GM18858 (cell line): ENCODE results near the gene PPOX.

Experiments
- ATAC-seq: cut with Tn5 transposase; IDR thresholded peaks from one replicate; pipeline ENCODE4 v1.9.1; 2021; ENCODE audit not compliant: unreplicated experiment

The PPOX gene

DNA sequence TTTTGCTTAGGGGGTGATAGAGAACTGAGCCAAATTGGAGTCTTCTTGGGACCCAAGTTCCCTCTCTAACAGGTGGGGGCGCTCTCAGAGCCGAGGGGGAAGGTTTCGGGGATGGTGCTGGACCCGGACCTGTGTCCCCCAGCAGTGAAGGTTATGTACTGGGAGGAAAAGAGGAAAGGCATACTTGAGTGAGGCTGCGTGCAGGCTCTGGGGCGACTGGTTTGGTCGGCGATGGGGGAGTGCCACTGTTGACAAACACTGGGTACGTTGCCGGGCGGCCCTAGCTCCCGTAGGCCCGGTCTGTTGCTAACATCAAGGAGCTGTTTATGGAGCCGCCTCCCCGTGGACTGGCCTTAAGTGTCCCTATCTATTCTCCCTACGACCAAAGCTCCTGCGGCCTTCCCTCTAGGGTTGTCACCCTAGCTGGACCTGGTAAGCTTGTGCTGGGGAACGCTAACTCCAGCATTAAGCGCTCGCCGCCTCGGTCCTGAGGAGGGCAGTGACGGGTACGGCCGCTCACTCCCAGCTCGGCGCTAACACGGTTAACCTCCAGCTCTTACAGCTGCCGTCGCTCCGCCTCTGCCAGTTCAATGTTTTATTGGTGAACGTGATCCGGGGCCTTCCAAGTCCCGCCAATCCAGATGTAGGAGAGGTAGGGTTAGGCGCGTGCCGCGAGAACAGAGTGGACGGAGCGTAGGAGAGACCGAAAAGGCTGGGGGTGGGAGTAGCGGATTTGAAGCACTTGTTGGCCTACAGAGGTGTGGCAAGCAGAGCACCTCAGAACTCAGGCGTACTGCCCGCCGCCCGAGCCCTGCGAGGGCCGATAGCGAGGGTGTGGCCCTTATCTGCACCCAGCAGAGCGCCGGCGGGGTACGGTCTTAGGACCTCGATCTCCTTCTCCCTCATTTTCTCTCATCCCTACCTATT, at the start of gene PPOX:
TSS of gene PPOX (plus strand) at position 685 of the 927 bp plus-strand sequence. CDS start 422 bp downstream, outside the sequence.
- peak; percentile 88 for ATAC-seq

DNA sequence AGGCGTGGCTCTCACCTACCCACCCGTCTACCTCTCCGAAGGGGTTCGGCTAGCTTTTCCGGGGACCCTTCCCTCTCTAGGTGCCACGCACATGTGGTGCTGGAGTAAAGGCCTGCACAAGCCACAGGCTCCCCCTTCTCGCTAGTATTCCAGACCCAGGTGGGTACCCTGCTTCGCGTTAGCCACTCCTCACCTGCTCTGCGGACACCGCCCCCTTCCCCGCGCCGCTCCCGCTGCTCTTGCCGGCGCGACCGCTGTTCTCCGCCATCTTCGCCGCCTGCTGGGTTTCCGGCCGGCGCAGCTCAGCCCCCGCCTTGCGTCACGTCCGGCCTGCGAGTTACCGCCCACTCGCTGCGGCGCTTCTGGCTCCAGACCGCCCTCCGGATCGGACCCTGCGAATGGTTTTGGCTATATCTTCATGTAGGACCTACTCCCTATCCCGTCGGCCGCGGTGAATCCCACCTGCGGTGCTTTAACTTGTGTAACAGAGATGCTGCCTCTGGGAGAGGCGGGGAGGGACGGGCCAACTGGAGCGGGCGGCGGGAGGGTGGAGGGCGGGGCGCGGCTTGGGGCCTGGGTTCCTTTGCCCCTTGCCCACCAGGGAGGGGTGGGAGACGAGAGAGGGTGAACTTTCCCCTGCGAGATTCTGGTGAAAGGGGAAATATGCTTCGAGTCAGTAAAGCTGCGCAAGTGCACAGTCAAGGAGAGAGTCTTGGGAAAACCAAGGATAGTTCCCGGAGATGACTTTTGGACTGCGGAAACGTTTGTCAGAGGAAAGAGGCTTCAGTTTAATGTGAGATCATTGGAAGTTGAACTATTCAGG, 48.3 kb upstream of the PPOX start, which contains the start of the genes NIT1 and PFDN2:
TSS of gene NIT1 (plus strand) at position 347 of the 823 bp plus-strand sequence. CDS start at position 419, 72 bp downstream.
TSS of gene PFDN2 (minus strand) at position 279 of the 823 bp plus-strand sequence. CDS start at position 268, 11 bp downstream.
- peak; percentile 63 for ATAC-seq

- ATAC-seq, result peak; percentile 60
These were observed 46.9 kb upstream of the PPOX start for GRCh38 chr1:161119092-161119903.

DNA sequence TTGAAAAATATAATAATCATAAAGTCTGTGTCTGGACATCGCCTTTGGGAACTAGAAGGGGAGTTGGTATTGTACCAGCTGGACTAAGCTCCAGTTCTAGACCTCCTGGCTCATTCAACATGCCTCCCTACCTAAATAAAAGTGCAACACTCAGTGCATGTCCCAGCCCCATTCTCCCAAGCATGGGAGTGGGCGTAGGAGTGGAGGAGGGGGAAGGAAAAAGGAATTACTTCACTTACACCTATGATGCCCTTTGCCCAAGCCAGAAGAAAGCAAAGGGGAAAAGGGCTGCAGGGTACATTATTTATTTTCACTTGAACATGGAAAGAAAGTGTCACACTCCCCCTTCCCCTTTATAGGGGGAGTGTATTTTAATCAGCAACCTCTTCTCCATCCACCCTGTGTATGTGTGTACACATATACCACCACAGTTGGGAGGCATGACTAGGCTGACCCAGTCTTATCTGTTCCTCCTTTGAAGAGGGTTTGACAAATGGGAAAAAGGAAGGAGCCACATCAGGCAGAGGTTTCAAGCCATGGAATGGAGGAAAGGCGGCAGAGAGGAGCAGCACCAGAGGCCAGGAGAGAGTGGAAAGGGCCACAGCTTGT, 45.1 kb upstream of the PPOX start:
- ATAC-seq, result no peak

DNA sequence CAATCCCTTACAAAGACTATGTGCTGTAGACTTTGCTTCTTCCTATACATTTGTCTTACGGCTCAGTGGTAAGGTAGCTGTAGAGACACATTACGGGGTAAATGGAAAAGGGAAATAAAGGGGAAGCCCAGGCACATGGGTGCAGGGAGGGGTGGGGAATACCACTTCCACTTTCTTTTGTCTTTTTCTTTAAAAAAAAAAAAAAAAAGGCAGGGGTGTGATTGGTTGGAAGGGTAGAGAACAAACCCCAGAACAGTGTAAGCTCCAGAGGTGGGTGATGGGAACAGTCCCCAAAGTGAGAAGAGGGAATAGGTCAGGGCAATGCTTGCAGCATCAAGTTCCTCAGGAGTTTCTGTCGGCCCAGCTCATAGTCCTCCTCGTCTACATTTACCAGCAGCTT, 44.4 kb upstream of the PPOX start:
- no peak for ATAC-seq

GRCh38 chr1:161122967-161123366, 43.3 kb upstream of the PPOX start:
- no peak for ATAC-seq

DNA sequence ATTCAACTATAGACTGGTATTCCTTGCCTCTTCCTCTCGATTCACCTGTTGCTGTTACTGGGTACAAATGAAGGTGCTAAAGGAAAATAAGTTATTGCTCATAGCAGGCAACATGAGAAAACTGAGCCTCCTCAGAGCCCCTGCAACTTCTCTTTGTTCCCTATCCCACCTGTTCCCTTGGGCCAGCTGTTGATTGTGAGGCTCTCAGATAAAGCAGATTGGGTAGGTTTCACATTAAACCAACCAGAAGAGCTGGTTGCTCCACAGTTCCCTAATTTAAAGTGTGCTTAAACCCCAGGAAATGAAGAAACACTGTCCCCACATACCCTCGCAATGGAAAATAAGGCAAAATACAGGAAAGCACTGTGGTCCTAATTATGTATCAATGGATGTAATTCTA, 38.6 kb upstream of the PPOX start:
- ATAC-seq, result no peak

DNA sequence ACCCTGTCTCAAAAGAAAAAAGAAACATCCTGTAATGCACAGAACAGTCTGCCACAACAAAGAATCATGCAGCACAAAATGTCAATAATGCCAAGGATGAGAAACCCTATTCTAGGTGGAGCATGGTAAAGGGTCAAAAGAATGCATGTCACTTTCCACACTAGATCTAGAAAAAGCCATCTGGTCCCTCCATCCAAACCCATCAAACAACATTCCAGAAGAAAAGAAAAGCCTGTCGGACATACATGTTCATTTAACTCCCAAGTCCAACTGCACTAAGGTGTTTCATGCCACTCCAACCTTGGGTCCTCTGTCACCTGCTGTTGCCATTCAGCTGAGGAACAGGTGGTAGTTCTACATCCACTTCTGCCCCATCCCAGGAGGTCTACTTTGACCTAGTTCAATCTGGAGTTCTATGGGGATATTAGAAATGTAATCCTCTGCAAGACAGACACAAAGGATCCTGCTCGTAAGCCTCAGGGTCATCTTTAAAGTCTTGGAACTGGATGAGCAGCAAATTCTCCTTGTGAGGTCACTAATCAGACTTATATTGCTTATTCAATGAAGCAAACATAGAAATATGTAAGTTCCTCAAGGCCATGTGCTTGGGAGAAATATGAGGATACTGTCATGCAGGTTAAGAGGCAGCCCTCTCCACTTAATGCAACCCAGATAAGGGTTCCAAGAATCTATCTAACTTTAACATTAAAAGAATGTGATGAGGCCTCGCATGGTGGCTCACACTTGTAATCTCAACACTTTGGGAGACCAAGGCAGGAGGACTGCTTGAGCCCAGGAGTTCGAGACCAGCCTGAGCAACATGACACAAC, 37.4 kb upstream of the PPOX start:
- no peak for ATAC-seq

GRCh38 chr1:161130266-161130665, 36.0 kb upstream of the PPOX start:
- no peak for ATAC-seq

- ATAC-seq, result no peak
These were observed 34.5 kb upstream of the PPOX start for GRCh38 chr1:161131523-161132409.

DNA sequence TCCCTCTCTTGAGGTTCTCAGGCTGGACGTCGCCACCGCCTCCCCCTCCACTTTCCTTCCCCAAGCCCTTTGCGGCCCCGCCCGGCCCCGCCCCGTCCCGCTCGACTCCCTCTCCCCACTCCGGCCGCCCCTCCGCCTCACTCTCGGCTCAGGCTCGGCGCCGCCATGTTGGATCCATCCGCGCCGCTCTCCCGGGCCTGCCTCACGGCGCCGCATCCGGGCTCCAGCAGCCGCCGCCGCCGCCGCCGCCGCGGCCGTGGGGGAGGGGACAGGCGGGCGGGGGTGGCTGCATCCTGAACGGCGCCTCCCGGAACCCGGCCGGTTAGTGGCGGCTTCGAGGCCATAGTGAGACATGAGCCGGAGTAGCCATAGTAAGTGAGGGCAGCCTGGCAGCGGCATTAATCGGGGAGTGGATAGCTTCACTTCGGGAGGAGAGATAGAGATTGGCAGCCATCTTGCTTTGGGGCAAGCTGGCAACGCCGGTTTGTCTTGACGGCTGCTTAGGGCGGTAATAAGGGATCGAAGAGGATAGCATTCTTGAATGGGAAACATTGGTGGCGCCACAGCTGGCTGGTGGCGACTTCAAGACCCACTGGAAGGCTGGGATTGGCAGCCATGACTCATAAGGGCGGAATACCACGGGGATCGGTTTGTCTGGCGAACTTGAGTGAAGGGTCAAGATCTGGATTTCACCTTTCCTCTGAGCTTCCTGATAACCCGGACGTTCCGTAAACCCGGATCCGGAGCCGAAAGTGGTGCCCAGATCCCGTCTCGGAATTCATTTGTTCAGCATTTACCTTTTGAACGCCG, 33.6 kb upstream of the PPOX start, which contains the start of gene DEDD:
TSS of gene DEDD (minus strand) at position 258 of the 810 bp plus-strand sequence. CDS start 8,205 bp downstream, outside the sequence.
- ATAC-seq, result peak; percentile 88

DNA sequence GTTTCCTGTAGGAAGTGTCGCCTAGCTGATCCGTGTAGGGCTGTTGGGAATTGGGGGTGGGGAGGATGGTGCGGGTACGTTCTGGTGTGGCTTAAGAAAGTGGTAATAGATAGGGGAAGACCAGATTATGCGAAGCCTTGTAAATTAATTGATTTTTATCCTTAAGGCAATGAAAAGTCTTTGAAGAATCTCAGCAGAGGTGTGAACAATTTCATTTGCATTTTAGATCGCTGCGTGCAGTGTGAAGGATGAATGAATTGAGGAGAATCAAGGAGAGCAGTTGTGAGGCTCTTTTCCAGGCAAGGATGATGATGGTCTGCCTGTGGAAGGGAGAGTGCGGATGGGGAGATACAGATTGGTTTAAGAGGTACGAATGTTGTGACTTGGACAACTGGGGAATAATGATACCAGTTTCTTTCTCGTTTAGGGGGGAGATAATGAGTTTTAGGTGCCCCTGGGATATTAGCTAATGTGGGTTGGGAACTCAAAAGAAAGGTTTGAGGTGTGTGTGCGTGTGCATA, 32.9 kb upstream of the PPOX start:
- ATAC-seq, result no peak

DNA sequence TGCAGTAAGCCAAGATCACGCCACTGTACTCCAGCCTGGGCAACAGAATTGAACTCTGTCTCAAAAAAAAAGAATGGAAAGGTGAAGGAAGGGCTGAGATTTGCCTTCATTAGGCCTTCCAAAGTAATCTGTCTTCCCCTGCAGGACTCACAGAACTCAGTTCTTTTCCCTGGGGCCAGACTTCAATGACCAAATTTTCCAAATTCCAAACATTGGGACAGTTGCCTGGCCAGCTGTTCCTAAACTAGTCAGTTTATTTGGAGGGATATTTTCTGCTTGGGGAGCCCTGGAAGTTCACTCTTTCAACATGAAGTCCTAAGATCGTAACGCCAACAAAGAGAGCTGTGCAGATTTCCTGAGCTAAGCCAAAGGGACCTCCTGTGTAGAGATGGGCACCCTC, 28.3 kb upstream of the PPOX start:
- no peak for ATAC-seq

GRCh38 chr1:161138431-161138830, 27.8 kb upstream of the PPOX start:
- no peak for ATAC-seq

DNA sequence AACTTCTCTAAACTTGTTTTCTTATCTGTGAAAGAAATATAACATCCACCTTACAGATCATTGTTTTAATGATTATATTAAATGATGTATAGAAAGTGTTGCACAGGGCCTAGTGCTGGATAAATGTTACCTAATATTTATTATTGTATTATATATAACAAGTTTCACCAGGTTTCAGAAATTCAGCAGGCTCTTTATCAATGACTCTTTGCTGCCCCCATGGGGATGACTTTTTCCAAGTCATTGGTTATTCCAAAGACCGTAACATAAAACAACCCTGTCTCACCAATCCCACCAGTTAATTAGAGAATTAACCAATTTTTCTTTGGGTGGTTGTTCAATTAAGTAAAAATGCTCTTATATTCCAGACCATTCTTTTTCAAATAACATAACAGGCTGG, 26.5 kb upstream of the PPOX start:
- no peak for ATAC-seq

- no peak for ATAC-seq
These were observed 25.3 kb upstream of the PPOX start for GRCh38 chr1:161140755-161141400.

DNA sequence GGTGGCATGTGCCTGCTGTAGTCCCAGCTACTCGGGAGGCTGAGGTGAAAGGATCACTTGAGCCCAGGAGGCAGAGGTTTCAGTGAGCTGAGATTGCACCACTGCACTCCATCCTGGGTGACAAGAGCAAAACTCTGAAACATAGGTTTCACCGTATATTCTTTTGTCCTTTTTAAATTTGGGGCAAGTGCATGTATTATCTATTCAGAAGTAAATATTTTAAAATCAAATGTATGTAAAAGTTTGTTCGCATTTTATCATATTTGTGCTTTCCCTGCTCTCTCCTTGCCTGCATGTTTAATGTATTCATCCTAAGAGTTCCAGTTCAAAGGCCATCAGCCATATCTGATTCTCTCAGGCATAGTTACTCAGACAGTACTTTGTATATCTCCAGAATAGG, 20.4 kb upstream of the PPOX start:
- no peak for ATAC-seq
